Neutrophil (primary cell): Measurements from ENCODE around the gene GBA3.

Experiments used
- H3K27ac ChIP-seq: fragments of 200-600 bp; sonication (generic); 2 replicates; pipeline ENCODE4 v1.5.1; 2016; ENCODE audit warnings: mild to moderate bottlenecking, moderate library complexity
- H3K27me3 ChIP-seq: fragments of 200-600 bp; sonication (generic); 2 replicates; pipeline ENCODE4 v1.6.0; 2016; ENCODE audit warnings: mild to moderate bottlenecking
- H3K36me3 ChIP-seq: fragments of 200-600 bp; sonication (generic); 2 replicates; pipeline ENCODE4 v1.5.1; 2017
- H3K4me1 ChIP-seq, 2 experiments: fragments of 200-600 bp in 1 of 2; sonication (generic) in 1 of 2; 1 replicate in 1 of 2; 2 replicates in 1 of 2; pipeline versions ENCODE4 v1.5.1 to v1.6.1; 2013 to 2016; ENCODE audit warnings: low read depth in 1 of 2, low read length in 1 of 2, mild to moderate bottlenecking in 1 of 2, moderate library complexity in 1 of 2; ENCODE audit not compliant: control insufficient read depth in 1 of 2, insufficient read depth in 1 of 2
- H3K4me3 ChIP-seq, 2 experiments: fragments of 200-600 bp in 1 of 2; sonication (generic) in 1 of 2; 1 replicate in 1 of 2; 2 replicates in 1 of 2; pipeline ENCODE4 v1.5.1; 2013 to 2016; ENCODE audit warnings: low read depth in 1 of 2, low read length in 1 of 2, mild to moderate bottlenecking in 1 of 2, moderate library complexity in 1 of 2
- H3K9me3 ChIP-seq: fragments of 200-600 bp; sonication (generic); 2 replicates; pipeline ENCODE4 v1.5.1; 2016
- CTCF ChIP-seq: fragments of 200-600 bp; sonication (generic); IDR thresholded peaks from 2 replicates; pipeline ENCODE4 v1.5.1; 2016; ENCODE audit warnings: antibody characterized with exemption

The GBA3 gene

DNA sequence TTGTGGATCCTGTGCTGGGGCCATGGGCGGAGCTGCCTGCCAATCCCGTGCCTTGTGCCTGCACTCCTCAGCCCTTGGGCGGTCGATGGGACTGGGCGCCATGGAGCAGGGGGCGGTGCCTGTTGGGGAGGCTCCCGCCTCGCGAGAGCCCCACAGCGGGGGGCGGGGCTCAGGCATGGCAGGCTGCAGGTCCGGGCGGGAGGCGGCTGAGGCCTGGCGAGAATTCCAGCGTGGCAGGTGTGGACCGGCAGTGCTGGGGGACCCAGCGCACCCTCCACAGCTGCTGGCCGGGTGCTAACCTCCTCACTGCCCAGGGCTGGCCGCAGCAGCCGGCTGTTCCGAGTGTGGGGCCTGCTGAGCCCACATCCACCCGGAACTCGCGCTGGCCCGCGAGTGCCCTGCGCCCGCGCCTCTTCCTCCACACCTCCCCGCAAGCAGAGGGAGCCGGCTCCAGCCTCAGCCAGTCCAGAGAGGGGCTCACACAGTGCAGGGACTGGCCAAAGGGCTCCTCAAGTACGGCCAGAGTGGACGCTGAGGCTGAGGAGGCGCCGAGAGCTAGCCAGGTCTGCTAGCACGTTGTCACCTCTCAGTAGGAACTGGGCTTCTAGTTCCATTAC lies 85.9 kb downstream of the GBA3 start:
- Histone ChIP-seq H3K27me3 (no peaks in the 10 kb centered on the region), H3K4me3 (no peak overlapping the region), H3K4me1 (no peaks in the 10 kb centered on the region), H3K9me3 (no peaks in the 10 kb centered on the region), H3K36me3 (no peaks in the 10 kb centered on the region), H3K27ac (no peak overlapping the region)
- no peak for TF ChIP-seq CTCF

GRCh38 chr4:22780317-22780716 lies 87.6 kb downstream of the GBA3 start:
- no peaks in the 10 kb centered on the region for H3K9me3 ChIP-seq

DNA sequence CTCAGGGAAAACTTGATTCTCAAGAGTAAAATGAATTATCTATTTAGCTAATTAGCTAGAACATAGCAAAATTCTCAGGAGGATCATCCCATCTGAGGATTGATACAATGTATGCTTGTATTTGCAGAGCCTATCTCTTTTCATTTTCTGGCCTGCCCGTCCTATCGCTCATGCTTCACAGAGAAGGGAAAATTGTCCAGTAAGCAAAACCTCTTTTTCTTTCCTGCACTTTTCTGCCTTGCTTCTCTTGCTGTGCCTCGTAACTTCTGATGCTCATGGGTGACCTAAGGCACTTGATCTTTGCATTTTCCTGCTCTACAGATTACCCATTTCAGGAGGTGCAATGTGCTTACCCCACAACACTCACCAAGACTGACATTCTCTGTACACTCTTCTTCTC lies 88.1 kb downstream of the GBA3 start:
- Histone ChIP-seq H3K36me3 (no peaks in the 10 kb centered on the region), H3K4me1 (no peaks in the 10 kb centered on the region), H3K27me3 (no peaks in the 10 kb centered on the region), H3K4me3 (no peak overlapping the region), H3K27ac (no peak overlapping the region), H3K9me3 (no peaks in the 10 kb centered on the region)
- TF ChIP-seq CTCF: no peak

More at GRCh38 chr4:22780317-22780716, 87.6 kb downstream of the GBA3 start:
- Histone ChIP-seq H3K4me1 (no peaks in the 10 kb centered on the region), H3K27ac (no peak overlapping the region), H3K4me3 (no peak overlapping the region), H3K27me3 (no peaks in the 10 kb centered on the region), H3K36me3 (no peaks in the 10 kb centered on the region)
- TF ChIP-seq CTCF: no peak

DNA sequence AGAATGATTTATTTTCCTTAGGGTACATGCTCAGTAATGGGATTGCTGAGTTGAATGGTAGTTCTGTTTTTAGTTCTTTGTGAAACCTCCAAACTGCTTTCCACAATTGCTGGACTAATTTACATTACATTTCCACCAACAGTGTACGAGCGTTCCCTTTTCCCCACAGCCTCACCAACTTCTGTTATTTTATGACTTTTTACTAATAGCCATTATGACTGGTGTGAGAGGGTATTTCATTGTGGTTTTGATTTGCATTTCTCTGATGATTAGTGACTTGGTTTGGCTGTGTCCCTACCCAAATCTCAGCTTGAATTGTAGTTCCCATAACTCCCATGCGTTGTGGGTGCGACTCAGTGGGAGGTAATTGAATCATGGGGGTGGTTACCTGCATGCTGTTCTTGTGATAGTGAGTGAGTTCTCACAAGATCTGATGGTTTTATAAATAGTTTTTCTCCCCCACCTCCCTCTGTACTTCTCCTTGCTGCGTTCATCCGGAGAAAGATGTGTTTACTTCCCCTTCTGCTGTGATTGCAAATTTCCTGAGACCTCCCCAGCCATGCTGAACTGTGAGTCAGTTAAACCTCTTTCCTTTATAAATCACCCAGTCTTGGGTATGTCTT lies 95.1 kb downstream of the GBA3 start:
- Histone ChIP-seq H3K4me3 (no peak overlapping the region), H3K4me1 (no peaks in the 10 kb centered on the region), H3K27me3 (no peaks in the 10 kb centered on the region), H3K27ac (no peak overlapping the region), H3K36me3 (no peaks in the 10 kb centered on the region), H3K9me3 (no peaks in the 10 kb centered on the region)
- no peak for TF ChIP-seq CTCF

DNA sequence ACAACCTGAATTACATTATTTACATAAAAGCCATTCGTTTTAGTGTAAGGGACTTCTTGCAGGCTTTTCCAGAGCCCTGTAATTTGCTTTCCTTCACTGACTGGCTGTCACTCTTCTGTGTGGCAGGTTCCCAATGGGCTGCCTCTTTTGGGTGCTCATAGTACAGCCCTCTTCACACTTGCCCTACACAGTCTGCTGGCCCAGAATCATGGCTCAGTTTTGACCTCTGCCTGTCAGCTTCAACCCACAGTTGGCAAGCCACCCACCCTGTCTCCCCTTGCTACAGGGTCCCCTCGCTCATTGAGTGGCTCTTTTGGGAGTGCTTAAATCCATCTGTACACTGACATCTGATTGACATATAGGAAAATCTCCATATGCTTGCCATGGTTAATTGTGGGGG lies 97.9 kb downstream of the GBA3 start:
- H3K9me3 ChIP-seq: no peaks in the 10 kb centered on the region
- no peak overlapping the region for H3K4me3 ChIP-seq
- H3K27me3 ChIP-seq: no peaks in the 10 kb centered on the region
- no peak overlapping the region for H3K27ac ChIP-seq
- no peaks in the 10 kb centered on the region for H3K36me3 ChIP-seq
- H3K4me1 ChIP-seq: no peaks in the 10 kb centered on the region
- TF ChIP-seq CTCF: no peak
